Liver (tissue), 9 donors: ENCODE data around the gene EMC1. TPM values are rescaled to one million over a fixed set of nuclear protein-coding genes. Genes with fewer than 3 reads are reported as not detected.

Experiments used
- DNase-seq: peaks from one replicate; pipeline ENCODE4 v3.0.0-alpha.2; 2017; ENCODE audit warnings: low spot score
- H3K27ac ChIP-seq, 2 donors: one replicate each; pipeline ENCODE4 v1.7.0; 2013; ENCODE audit warnings: inconsistent platforms in 2 of 2, low read length in 2 of 2, control low read depth in 1 of 2, low read depth in 1 of 2, mild to moderate bottlenecking in 1 of 2
- H3K27me3 ChIP-seq, 4 donors: one replicate each; pipeline versions ENCODE4 v1.6.1 to v1.7.0; 2013; ENCODE audit warnings: low read length in 3 of 4, inconsistent platforms in 1 of 4, mild to moderate bottlenecking in 1 of 4, moderate library complexity in 1 of 4; ENCODE audit not compliant: control insufficient read depth in 4 of 4, insufficient read depth in 4 of 4
- H3K36me3 ChIP-seq, 4 donors: one replicate each; pipeline versions ENCODE4 v1.6.1 to v1.7.0; 2013; ENCODE audit warnings: low read length in 3 of 4, mild to moderate bottlenecking in 3 of 4, low read depth in 1 of 4, moderate library complexity in 1 of 4; ENCODE audit not compliant: control insufficient read depth in 4 of 4, insufficient read depth in 3 of 4
- H3K4me1 ChIP-seq, 4 donors: one replicate each; pipeline versions ENCODE4 v1.6.1 to v1.7.0; 2013; ENCODE audit warnings: low read length in 3 of 4, mild to moderate bottlenecking in 3 of 4, moderate library complexity in 1 of 4; ENCODE audit not compliant: control insufficient read depth in 4 of 4, insufficient read depth in 4 of 4
- H3K4me3 ChIP-seq, 3 donors: one replicate each; pipeline versions ENCODE4 v1.6.1 to v1.7.0; 2013; ENCODE audit warnings: low read length in 3 of 3, control low read depth in 1 of 3, low read depth in 1 of 3, mild to moderate bottlenecking in 1 of 3
- H3K9ac ChIP-seq, 2 donors: one replicate each; pipeline ENCODE4 v1.7.0; 2013; ENCODE audit warnings: low read length in 2 of 2, mild to moderate bottlenecking in 2 of 2, moderate library complexity in 2 of 2, control low read depth in 1 of 2, low read depth in 1 of 2
- H3K9me3 ChIP-seq, 4 donors: one replicate each; pipeline versions ENCODE4 v1.6.1 to v1.7.0; 2013; ENCODE audit warnings: low read length in 3 of 4; ENCODE audit not compliant: control insufficient read depth in 4 of 4
- EGR1 ChIP-seq, 2 donors: IDR thresholded peaks; 2 replicates each; pipeline ENCODE4 v1.6.1; 2016 to 2018; ENCODE audit warnings: antibody characterized with exemption in 2 of 2, low read depth in 2 of 2
- FOXA1 ChIP-seq: IDR thresholded peaks from 2 replicates; pipeline ENCODE4 v1.6.1; 2016; ENCODE audit warnings: antibody characterized with exemption
- FOXA2 ChIP-seq: IDR thresholded peaks from 2 replicates; pipeline ENCODE4 v1.6.1; 2016; ENCODE audit warnings: antibody characterized with exemption
- GABPA ChIP-seq, 2 donors: IDR thresholded peaks in 1 of 2; conservative IDR thresholded peaks in 1 of 2; 2 replicates each; pipeline ENCODE4 v1.6.1; 2016; ENCODE audit warnings: antibody characterized with exemption in 2 of 2, mild to moderate bottlenecking in 1 of 2, moderate library complexity in 1 of 2
- HNF4A ChIP-seq, 2 donors: conservative IDR thresholded peaks; 2 replicates each; pipeline ENCODE4 v1.6.1; 2016; ENCODE audit warnings: antibody characterized with exemption in 2 of 2, mild to moderate bottlenecking in 2 of 2
- HNF4G ChIP-seq: IDR thresholded peaks from 2 replicates; pipeline ENCODE4 v1.6.1; 2016; ENCODE audit warnings: antibody characterized with exemption
- JUND ChIP-seq, 2 donors: IDR thresholded peaks; 2 replicates each; pipeline ENCODE4 v1.6.1; 2016; ENCODE audit warnings: antibody characterized with exemption in 2 of 2
- NR2F2 ChIP-seq: IDR thresholded peaks from 2 replicates; pipeline ENCODE4 v1.6.1; 2016; ENCODE audit warnings: antibody characterized with exemption
- RAD21 ChIP-seq, 2 donors: IDR thresholded peaks; 2 replicates each; pipeline ENCODE4 v1.6.1; 2016; ENCODE audit warnings: antibody characterized with exemption in 2 of 2, mild to moderate bottlenecking in 2 of 2
- RXRA ChIP-seq, 2 donors: IDR thresholded peaks; 2 replicates each; pipeline ENCODE4 v1.6.1; 2017 to 2018; ENCODE audit warnings: antibody characterized with exemption in 2 of 2, mild to moderate bottlenecking in 1 of 2
- SP1 ChIP-seq: IDR thresholded peaks from 2 replicates; pipeline ENCODE4 v1.6.1; 2018; ENCODE audit warnings: antibody characterized with exemption, mild to moderate bottlenecking
- TAF1 ChIP-seq: conservative IDR thresholded peaks from 2 replicates; pipeline ENCODE4 v1.6.1; 2016; ENCODE audit warnings: antibody characterized with exemption, mild to moderate bottlenecking
- YY1 ChIP-seq: IDR thresholded peaks from 2 replicates; pipeline ENCODE4 v1.6.1; 2016; ENCODE audit warnings: antibody characterized with exemption, mild to moderate bottlenecking
- WGBS: extraction: QIAGEN DNeasy Blood & Tissue Kit; methylation state at CpG from one replicate; pipeline ENCODE4 v1.1.7; 2013; 5-methylcytosine and 5-hydroxymethylcytosine counted together
- polyA plus RNA-seq, 2 donors: library from polyadenylated mRNA; stranded (reverse) in 1 of 2; unstranded in 1 of 2; fragments of 200-250 nt in 1 of 2; fragments of >200 nt in 1 of 2; fragmentation: Nextera tagmentation in 1 of 2; extraction: Ambion mirVana in 1 of 2; gene quantifications; one replicate each; pipeline versions ENCODE4 v1.2.1 to v1.2.3, GENCODE V29; 2013 to 2015
- total RNA-seq, 2 donors: library from RNA; depleted of rRNA; stranded (reverse); fragments of >200 nt; gene quantifications; one replicate each; pipeline ENCODE4 v1.2.3, GENCODE V29; 2014
- TF ChIP-seq, protein P1 (sequence below): IDR thresholded peaks from 2 replicates; pipeline ENCODE4 v1.6.1; 2016; ENCODE audit warnings: antibody characterized with exemption
- TF ChIP-seq, protein P2 (sequence below): IDR thresholded peaks from 2 replicates; pipeline ENCODE4 v1.6.1; 2016; ENCODE audit warnings: antibody characterized with exemption
- TF ChIP-seq, protein P3 (sequence below): fragments of 150-350 bp; IDR thresholded peaks from 2 replicates; pipeline ENCODE4 v1.5.1; 2017; ENCODE audit warnings: improper control_type of control experiment, low read depth, low read length; ENCODE audit not compliant: missing input control
- TF ChIP-seq, protein P4 (sequence below): IDR thresholded peaks from 2 replicates; pipeline ENCODE4 v1.6.1; 2016; ENCODE audit warnings: antibody characterized with exemption
- TF ChIP-seq, protein P5 (sequence below): IDR thresholded peaks from 2 replicates; pipeline ENCODE4 v1.6.1; 2016; ENCODE audit warnings: antibody characterized with exemption, mild to moderate bottlenecking
- donor health status: healthy.
- donor health status: healthy.
- donor health status: healthy.
- donor health status: healthy.
- donor health status: healthy.

The EMC1 gene
- total and polyA plus RNA-seq, 4 donors: 8.0 to 33.6 (median 14.8) TPM

DNA sequence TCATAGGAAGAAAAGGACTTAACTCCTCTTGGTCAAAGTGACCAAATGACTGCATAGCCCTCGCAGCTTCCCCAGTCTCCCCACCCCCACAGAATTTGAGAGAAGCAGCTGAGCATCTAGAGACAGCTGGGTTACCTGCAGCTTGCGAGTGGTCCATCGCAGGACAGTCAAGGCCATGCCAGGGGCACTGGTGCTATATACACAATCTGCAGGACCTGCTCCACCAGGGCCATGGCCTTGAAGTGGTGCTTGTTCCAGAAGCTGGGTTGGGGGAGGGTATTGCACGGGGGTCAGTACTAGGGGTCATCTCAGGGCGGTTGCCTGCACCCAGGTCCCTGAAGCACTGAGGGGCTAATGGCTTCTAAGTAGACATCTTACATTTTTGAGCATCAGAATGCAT, 10.7 kb upstream of the EMC1 start:
- peaks cover 15 to 73% (median 36%) of the 10 kb centered on the region in 4 donors for H3K36me3 ChIP-seq
- no peak for TF ChIP-seq HNF4A (conservative IDR thresholded peaks at IDR 0.05)
- TF ChIP-seq FOXA1: no peak
- TF ChIP-seq SP1: no peak
- TF ChIP-seq, protein P1, sequence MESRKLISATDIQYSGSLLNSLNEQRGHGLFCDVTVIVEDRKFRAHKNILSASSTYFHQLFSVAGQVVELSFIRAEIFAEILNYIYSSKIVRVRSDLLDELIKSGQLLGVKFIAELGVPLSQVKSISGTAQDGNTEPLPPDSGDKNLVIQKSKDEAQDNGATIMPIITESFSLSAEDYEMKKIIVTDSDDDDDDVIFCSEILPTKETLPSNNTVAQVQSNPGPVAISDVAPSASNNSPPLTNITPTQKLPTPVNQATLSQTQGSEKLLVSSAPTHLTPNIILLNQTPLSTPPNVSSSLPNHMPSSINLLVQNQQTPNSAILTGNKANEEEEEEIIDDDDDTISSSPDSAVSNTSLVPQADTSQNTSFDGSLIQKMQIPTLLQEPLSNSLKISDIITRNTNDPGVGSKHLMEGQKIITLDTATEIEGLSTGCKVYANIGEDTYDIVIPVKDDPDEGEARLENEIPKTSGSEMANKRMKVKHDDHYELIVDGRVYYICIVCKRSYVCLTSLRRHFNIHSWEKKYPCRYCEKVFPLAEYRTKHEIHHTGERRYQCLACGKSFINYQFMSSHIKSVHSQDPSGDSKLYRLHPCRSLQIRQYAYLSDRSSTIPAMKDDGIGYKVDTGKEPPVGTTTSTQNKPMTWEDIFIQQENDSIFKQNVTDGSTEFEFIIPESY: no peak
- no peak for TF ChIP-seq TAF1
- no peak for TF ChIP-seq NR2F2
- TF ChIP-seq RAD21 (IDR thresholded peaks at IDR 0.05): no peak
- TF ChIP-seq YY1: no peak
- TF ChIP-seq HNF4G: no peak
- TF ChIP-seq, protein P2, sequence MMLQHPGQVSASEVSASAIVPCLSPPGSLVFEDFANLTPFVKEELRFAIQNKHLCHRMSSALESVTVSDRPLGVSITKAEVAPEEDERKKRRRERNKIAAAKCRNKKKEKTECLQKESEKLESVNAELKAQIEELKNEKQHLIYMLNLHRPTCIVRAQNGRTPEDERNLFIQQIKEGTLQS: no peak
- TF ChIP-seq, protein P3, sequence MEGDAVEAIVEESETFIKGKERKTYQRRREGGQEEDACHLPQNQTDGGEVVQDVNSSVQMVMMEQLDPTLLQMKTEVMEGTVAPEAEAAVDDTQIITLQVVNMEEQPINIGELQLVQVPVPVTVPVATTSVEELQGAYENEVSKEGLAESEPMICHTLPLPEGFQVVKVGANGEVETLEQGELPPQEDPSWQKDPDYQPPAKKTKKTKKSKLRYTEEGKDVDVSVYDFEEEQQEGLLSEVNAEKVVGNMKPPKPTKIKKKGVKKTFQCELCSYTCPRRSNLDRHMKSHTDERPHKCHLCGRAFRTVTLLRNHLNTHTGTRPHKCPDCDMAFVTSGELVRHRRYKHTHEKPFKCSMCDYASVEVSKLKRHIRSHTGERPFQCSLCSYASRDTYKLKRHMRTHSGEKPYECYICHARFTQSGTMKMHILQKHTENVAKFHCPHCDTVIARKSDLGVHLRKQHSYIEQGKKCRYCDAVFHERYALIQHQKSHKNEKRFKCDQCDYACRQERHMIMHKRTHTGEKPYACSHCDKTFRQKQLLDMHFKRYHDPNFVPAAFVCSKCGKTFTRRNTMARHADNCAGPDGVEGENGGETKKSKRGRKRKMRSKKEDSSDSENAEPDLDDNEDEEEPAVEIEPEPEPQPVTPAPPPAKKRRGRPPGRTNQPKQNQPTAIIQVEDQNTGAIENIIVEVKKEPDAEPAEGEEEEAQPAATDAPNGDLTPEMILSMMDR: no peak
- no peak for TF ChIP-seq GABPA (IDR thresholded peaks at IDR 0.05 in 1 of 2, conservative IDR thresholded peaks at IDR 0.05 in 1 of 2)
- TF ChIP-seq, protein P4, sequence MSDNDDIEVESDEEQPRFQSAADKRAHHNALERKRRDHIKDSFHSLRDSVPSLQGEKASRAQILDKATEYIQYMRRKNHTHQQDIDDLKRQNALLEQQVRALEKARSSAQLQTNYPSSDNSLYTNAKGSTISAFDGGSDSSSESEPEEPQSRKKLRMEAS: no peak
- no peak for TF ChIP-seq EGR1 (IDR thresholded peaks at IDR 0.05; ENCODE audit: low read depth in 2 of 2)
- no peak for TF ChIP-seq RXRA (IDR thresholded peaks at IDR 0.05)
- TF ChIP-seq FOXA2: no peak
- no peak for TF ChIP-seq JUND (IDR thresholded peaks at IDR 0.05)
- no peaks in the 10 kb centered on the region for H3K9me3 ChIP-seq
- 86% methylated on average over 5 of the region's 5 CpGs for WGBS
- no peak overlapping the region for H3K4me3 ChIP-seq
- no peak overlapping the region for H3K9ac ChIP-seq
- no peaks in the 10 kb centered on the region for H3K4me1 ChIP-seq
- DNase-seq: no peak
- no peak overlapping the region for H3K27ac ChIP-seq
- H3K27me3 ChIP-seq: no peaks in the 10 kb centered on the region

DNA sequence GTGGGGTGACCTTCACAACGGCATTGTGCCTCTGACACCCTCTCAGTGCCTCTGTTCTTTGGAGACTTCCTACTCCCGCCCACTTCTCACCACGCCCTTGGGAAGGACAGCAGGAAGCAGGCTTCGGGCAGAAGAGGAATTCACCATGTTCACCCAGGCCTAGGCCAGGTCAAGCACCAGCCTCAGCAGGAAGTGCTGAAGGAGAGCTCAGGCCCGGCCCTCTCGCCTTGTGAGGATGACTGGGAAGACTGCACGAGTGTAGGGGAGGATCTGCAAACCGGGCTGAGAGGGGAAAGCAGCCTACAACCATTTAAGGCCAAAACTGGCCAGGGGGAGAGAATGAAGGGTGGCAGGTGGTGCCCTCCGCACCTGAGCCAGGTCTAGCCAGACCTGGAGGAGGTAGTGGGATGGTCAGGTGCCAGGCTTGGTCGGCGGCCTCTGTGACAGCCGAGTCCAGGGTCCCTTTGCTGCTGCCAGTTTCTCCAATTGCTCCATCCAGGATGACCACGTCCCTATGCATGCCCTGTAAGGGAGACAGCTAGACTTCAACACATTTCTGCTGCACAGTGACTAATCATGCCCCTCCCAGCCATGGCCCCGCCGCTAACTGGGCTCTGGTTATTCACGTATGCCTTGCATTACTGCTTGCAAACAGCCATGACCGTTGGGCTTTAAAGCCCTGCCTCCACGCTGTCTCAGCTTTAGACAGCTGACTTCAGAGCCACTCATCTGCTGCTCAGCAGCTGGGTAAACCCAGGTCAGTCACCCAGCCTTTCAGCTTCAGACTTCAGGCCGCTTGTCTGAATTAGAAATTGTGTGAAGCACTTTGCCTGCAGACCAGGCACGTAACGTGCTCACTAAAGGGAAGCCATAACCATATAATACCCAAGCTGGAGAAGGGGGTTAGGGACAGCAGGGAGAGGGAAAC, 9.2 kb upstream of the EMC1 start:
- no peak for DNase-seq
- Histone ChIP-seq H3K9me3 (no peaks in the 10 kb centered on the region), H3K9ac (no peak overlapping the region), H3K27ac (no peak overlapping the region), H3K4me3 (no peak overlapping the region), H3K27me3 (no peaks in the 10 kb centered on the region), H3K4me1 (no peaks in the 10 kb centered on the region), H3K36me3 (peaks cover 12 to 73% (median 29%) of the 10 kb centered on the region in 4 donors)
- 82% methylated on average over 21 of the region's 21 CpGs for WGBS
- TF ChIP-seq, protein P3: no peak
- TF ChIP-seq, protein P5, sequence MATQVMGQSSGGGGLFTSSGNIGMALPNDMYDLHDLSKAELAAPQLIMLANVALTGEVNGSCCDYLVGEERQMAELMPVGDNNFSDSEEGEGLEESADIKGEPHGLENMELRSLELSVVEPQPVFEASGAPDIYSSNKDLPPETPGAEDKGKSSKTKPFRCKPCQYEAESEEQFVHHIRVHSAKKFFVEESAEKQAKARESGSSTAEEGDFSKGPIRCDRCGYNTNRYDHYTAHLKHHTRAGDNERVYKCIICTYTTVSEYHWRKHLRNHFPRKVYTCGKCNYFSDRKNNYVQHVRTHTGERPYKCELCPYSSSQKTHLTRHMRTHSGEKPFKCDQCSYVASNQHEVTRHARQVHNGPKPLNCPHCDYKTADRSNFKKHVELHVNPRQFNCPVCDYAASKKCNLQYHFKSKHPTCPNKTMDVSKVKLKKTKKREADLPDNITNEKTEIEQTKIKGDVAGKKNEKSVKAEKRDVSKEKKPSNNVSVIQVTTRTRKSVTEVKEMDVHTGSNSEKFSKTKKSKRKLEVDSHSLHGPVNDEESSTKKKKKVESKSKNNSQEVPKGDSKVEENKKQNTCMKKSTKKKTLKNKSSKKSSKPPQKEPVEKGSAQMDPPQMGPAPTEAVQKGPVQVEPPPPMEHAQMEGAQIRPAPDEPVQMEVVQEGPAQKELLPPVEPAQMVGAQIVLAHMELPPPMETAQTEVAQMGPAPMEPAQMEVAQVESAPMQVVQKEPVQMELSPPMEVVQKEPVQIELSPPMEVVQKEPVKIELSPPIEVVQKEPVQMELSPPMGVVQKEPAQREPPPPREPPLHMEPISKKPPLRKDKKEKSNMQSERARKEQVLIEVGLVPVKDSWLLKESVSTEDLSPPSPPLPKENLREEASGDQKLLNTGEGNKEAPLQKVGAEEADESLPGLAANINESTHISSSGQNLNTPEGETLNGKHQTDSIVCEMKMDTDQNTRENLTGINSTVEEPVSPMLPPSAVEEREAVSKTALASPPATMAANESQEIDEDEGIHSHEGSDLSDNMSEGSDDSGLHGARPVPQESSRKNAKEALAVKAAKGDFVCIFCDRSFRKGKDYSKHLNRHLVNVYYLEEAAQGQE: no peak
- TF ChIP-seq SP1: no peak
- no peak for TF ChIP-seq RAD21 (IDR thresholded peaks at IDR 0.05)
- TF ChIP-seq FOXA2: no peak
- no peak for TF ChIP-seq FOXA1
- TF ChIP-seq HNF4G: no peak
- TF ChIP-seq YY1: no peak
- TF ChIP-seq, protein P4: no peak
